Stimulated activated CD4-positive, alpha-beta T cell treated with anti-CD3 and anti-CD28 coated beads, Interleukin-12 subunit alpha, Interleukin-12 subunit beta, amount 100 ng/mL, for 4 hours (primary cell): Measurements from ENCODE around the gene BMP5.

Source experiments
- DNase-seq: peaks from one replicate; pipeline ENCODE4 v3.0.0-alpha.2; 2020

The BMP5 gene

DNA sequence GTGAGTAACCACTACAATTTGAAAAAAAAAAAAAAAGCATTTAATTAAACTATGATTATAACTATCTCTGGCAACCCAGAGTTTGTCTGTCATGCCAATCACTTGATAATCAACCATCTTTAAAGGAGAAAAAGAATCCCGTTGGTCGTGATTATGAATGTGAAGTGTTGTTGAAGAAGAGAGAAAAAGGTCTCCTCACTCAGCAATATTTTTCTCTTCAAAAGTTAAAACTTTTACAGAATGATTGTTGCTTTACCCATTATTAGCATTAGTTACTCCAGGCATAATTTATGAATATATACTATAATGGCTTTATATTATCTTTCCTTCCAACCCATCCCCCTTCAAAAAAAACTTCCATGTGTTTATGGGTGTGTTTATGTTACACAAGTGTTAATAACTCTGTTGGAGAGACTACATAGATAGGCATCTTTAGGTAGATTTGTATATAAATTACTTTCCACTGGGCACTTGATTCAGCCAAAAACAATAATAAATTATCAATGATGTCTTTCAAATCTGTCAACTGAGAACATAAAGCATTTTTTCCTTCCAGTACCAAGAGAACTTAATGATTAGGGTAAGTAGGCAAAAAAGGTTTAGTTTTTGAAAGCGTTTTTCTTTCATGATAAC is 5.1 kb downstream of the BMP5 start:
- DNase-seq: no peak

DNA sequence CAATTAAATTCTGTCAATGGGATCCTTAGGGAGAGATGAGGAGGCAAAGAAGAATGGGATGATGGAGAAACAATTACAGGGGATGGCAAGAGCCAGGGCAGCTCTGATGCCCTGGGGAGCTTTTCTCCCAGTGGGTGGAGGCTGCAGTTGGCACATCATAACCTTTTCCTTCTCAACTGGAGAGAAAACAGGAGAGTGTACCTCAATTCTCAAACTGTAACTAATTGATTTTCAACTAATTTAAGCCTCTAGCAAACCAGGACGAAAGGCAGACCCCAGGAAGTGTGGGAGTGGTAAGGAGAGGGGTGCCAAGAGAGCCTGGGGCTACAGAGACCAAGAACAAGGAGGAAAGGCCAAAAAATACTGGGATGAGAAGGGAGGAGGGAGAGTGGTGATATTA is 5.7 kb downstream of the BMP5 start:
- no peak for DNase-seq

DNA sequence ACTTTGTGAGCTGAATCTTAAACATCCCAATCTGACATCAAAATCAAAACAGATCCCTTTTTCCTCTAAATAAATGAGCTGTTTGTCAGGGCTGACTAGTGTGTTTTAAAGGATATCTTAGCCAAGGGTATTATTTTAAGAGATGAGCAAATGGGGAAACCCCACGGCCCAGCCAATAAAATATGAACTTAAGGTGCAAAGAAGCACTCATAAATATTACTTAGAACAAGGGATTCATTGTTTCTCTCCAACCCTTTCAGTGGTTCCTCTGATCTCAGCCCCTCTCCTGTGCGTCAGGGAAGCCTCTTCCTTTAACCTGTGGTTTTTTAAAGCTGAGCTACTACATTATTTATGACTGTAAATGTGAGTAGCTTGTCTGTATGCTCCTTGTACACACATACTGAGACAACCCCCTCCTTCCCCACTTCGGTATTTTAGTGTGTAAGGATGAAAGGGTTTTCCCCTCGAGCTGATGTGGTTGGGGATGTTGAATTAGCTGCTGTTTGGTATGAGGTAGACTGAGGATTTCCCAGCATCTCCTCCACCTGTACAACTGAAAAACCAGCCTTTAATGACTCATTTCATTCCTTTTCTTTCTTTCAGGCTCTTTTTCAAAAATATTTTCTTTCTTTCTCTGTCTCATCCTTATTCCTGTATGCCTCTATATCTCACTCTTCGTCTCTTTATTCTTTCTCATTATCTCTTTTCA is 6.5 kb downstream of the BMP5 start:
- no peak for DNase-seq

DNA sequence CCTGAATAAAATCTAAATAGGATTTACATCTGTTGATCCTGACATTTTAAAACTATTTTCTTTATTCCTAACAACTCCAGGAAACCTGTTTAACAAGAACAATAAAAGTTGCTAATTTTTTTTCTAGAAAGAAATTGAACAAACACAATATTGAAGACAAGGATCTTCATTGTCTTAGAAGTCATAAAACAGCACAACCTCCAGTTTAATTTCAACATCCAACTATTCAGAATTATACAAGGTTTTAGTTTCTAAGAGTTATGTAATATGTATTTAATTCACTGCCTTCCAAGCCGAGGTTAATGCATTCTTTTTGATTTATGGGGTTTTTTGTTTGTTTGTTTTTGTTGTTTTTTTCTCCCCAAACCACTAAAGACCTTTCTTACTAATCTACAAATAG is 7.2 kb downstream of the BMP5 start:
- DNase-seq: no peak

DNA sequence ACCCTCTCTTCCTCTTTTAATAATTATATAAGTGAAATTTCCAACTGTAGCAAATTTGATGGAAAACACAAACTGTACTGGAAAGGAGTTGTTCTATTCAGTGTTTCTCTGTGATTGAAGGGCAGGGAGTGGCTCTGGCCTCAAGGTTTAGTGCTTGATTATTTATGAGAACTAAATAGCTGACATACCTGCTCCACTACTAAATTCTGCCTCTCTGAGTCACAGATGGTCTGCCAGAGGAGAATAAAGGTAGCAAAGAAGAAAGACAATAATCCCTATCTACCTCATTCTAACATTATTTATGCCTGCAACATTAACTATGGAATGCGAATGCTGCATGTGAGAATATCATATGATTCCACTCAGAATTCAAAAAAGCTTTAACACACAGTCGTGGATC is 9.3 kb downstream of the BMP5 start:
- DNase-seq: no peak

DNA sequence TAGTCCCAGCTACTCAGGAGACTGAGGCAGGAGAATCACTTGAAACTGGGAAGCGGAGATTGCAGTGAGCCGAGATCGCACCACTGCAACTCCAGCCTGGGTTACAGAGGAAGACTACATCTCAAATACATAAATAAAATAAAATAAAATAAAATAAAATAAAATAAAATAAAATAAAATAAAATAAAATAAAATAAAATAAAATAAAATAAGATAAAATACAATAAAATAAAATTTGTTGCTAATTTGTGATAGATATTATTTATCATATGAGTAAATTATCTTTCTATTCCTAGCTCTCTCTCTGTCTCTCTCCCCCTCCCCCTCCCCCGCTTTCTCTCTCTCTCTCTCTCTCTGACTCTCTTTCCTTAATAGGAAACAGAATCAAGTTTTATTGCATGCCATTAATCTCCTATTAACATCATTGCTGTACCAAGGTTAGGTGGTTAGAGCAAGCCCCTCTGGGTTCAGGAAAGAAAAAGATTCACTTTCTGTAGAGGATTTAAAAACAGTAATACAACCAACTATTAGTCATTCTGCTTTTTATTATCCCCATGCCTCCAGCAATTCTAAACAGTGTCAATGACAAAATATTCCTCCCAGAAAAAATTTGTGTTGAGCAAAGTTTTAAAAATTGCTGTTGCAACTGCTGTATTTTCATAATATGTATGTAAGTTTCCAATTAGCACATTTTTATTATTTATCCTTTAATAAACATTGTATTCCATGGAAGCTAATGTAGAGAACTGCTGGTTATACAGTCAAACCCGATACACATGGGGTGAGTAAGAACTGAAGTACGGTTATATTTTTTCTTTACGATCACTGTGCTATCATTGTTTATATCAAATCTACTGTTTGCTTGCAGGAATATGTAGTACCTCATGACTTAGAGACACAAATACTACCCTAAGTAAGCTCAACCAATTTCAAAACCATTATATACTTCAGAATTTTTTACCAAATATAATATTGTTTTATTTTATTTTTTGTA is 22.1 kb downstream of the BMP5 start:
- DNase-seq: no peak

DNA sequence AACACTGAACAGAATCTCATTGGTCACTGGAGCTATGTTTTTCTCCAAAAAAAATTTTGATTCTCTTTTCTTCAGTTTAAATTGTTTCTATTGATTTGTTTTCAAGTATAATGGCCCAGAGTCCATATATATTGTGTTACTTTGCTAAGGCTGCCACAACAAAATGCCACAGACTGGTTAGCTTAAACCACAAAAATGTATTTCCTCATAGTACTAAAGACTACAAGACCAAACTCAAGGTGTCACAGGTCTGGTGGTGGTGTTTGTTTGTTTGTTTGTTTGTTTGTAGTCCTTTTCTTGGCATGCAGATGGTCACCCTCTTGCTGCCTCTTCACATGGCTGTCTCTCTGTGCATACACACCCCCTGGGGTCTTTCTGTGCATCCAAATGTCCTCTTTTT is 34.0 kb downstream of the BMP5 start:
- no peak for DNase-seq

DNA sequence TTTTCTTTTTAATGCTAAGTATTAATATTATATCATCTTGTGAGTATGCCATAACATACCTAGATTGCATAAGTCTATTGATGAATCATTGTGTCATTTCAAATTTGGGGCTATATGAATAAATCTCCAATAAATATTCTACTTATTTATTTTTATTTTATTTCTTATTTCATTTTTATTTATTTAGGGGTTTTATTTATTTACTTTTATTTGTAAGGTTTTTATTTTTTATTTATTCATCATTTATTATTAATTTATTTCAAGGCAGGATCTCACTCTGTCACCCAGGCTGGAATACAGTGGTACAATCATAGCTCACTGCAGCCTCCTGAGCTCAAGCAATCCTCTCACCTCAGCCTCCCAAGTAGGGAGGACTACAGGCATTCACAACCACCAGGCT is 36.3 kb downstream of the BMP5 start:
- DNase-seq: no peak

DNA sequence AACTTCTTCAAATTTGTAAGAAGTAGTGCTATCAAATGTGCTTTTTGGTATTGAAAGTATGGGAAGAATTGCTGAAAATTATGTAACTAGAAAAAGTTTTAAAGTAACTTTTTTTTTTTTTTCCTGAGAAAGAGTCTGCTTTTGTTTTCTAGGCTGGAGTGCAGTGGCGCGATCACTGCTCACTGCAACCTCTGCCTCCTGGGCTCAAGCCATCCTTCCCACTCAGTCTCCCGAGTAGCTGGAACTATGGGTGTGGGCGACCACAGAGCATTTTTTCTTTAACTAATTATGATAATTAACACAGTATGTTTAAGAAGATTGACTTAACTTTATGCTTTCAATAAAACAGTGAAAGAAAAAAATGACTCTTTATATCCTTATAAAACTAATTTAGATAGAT is 38.4 kb downstream of the BMP5 start:
- DNase-seq: no peak

DNA sequence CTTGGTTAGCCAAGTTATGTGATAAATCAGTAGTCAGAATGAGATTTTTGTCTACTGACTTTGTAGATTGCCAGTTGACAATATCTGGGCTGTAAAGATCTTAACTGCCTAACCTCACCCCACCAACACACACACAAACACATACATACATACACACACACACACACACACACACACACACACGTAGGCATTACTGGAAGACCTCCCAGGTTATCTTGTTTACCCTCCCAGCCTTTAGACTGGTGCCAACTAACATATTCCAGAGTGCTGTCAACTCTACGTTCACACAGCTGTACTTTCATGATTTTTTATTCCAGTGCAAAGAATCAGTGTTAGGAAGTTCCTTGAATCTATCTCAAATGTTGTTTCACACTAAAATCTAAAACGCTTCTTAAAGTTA is 38.9 kb downstream of the BMP5 start:
- no peak for DNase-seq

DNA sequence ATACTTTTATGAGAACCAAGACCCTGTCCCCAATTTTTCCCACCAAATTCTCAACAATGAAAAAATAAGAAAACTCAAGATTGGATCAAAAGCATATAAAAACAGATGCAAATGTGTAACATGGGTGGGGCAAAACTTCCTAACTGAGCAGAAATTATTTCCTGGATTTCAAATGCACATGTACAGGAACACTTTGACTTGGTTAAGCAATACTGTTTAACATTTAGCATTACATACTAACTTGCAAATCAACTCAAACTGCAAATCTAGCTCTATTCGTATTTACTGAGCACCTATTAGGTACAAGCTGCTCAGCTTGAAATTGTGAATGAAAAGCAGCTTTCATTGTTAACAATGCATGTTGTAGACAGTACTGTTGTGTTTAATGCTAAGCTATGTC is 40.2 kb downstream of the BMP5 start:
- no peak for DNase-seq

DNA sequence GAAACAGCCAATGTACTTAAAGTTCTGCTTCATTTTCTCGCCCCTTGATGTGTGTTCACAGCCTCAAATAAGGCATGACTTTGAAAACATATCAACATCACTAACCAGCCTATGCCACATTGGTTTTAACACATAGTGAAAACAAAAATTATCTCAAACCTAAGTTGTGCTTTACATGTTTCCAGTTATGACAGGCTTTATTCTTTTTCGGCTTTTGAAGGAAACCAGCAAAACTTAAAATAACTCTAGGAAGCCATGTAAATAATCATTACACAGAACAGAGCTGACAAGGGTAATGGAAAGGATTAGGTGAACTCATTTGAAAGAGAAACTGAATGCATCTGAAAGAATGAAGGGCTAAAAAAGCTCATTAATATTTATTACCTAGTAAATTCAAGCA is 42.1 kb downstream of the BMP5 start:
- no peak for DNase-seq

DNA sequence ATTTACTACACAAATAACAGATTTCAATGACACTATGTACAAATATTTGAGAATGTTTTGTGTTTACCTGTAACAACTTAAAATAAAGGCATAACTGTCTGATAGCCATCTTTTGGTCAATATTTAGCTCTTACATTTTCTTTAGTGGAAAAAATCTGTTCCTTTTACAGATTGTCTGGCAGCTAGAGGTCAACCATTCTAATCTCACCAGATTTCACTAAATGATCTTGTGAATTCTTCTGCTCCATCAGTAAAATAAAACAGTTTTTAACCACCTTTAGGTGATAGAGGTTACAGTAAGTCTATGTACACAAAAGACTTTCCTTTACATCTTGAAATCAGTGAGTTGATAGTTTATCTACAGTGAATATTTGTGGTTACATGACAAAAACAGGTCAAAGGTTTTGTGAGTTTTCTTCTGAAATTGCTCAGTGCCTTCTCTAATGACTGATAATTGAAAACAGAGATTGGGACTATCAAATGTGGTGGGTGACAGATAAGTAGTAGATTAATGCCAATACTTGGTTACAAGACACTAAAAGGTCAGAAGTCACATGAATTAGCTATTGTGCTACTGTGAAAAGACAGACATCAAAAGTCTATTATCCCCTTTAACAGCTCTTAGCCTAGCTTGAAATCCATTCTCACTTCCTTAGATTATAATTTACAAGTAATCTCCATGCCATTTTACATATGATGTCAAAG is 47.4 kb downstream of the BMP5 start:
- DNase-seq: no peak

DNA sequence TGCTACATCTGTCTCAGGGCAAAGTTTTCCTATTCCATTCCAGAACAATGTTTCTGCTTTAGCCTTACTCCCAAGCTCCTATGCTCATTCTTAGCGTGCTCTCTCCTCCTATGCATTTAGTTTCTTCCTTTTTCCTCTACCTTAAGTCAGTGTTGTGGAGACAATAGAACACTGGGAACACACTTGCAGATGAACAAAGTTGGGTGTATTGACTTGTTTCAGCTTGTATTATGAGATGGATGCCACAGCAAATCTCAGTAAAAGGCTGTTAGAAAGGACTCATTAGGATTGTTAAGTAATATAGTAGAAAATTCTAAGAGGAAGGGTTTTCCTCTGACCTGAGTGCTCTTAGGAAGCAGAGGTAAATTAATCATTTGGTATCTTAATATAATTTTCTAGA is 48.4 kb downstream of the BMP5 start:
- no peak for DNase-seq

DNA sequence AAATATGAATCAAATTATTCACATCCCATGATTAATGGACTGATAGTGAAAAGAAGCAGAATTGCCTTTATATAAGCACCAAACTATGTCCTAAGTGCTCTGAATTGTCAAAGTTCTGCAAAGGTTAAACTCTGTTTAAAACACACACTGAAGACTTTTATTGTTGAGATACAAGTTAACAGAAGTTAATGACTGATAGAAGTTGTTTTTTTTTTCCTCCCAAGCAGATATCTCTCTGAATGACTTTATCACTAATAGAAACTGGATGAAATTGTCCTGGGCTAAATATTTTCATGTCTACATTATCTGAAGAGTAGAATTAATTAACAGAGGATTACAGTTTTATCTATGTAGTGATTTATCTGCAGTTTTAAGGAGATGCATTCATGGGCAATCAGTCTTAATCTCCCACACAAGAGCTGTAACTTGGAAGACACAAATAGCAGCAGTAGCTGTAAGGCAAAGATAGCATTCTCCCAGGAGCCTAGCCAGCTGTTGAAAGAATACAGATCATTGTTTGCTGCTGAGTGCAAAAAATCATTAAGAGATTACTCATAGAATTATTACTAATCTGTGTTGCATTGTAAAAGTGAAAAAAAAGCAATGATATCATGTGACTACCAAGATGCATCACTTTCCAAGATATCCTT is 49.9 kb downstream of the BMP5 start:
- DNase-seq: no peak

DNA sequence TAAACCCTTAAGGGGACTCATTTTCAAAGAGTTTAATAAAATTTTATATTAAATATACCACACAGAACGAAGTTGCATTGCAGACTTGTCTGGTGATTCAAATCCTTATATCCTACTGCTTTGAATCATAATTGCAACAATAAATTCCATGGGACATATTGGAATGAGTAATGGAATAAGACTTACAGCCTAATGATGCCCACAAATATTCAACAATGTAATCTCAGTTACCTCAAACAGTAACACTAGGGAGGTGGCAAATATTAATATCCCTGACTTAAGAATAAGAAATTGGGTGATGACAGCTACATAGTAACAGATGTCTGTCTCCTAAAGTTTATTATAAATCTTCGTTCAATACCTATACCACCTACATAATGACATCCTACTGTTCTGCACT is 52.6 kb downstream of the BMP5 start:
- DNase-seq: no peak

DNA sequence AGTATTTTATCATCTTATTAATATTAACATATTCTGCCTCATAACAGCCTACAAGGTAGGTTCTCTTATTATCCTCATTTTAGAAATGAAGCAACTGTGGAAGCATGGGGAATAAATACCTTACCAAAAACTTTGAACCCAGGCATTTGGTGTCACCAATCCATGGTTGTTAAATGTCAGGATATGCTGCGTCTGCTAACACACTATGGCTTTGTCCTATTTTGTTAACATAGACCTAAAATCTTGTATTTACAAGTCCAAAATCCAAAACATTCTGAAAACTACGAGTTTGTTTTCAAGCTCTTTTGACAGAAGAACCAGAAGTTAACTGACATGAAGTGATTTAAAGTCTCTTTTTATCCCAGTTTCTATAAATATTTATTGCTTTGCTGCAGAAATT is 53.4 kb downstream of the BMP5 start:
- DNase-seq: no peak

DNA sequence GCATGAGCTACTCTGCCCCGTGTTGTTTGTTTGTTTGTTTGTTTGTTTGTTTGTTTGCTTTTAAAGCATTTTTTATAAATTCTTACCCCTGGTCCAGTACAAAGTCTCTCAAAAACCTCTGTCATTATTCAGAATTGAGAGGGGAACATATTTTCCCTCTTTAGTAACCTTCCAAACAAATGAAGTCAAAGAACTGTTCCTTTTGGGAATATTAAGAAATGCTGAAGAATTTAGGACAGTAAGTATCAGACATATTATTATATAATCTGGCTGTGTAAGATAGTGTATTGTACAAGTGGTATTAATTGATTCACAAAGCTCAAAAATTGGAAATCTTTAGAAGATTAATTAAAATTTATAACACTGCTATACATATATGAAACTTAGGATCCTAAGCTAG is 54.7 kb downstream of the BMP5 start:
- no peak for DNase-seq

DNA sequence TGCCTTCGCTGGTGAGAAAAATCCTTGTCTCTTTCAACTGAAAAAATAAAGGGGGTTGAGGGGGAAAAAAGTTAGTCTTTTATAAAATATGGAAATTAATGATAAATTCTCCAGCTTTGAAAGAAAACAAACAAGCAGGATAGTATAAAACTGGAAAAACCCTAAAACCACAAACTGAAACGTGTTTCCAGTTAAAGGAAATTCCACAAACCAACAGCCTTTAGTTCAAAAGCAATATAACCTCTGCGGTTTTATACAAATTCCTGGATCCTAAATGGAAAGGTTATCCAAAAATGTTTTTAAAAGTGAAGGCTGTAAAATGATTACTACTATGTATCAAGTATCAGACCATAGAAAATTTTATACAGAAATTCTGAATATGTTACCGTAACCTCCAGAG is 55.6 kb downstream of the BMP5 start:
- no peak for DNase-seq

DNA sequence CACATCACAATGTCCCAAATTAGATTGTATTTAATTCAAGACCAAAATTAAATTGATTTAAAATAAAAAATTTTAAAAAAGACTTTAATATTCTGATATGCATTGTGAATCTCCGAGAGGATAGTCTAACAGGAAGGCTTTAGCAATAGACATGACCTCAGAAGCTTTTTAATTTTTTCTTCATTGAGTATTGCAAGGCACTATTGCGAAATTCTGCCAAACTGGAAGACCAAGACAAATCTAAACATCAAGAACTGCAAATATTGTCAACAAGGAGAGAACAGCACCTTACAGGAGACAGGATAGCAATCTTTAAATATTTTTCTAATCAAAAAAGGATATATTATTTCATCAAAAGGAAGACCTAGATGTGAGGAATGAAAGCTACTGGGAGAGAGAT is 56.9 kb downstream of the BMP5 start:
- DNase-seq: no peak

DNA sequence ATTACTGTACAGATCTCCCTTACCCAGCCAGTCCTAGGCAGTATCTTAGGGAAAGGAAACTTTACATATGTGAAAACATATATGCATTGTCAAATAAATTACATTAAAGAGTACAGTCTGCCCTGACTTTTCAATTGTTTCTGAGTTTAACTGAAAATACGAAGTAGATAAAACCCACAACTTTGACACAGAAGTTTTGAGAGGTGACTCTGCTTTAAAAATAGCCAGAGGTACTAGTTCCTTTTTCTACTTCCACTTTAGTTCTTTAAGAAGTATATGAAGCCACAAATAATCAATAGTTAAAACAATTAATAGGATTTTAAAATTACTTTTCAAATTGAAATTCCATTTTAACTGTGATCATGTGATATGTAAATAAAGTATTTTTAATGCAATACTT is 62.9 kb downstream of the BMP5 start:
- DNase-seq: no peak

DNA sequence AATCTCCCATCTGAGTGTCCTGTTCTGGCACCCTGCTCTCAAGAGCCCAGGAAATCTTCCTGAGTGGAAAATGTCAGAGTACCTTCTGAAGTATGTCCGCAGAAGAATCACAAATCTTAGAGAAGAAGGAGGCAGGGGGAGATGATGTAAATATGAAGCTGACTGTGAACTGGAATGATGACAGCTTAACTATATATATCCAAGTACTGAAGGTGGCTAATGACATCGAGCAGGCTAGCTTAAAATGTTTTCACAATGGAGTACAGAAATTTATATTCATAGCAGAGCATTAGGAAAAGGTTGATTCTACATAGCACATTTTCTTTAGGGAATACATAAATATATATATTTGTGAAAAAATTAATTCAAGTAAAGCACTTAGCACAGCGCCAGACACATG is 64.3 kb downstream of the BMP5 start:
- no peak for DNase-seq

DNA sequence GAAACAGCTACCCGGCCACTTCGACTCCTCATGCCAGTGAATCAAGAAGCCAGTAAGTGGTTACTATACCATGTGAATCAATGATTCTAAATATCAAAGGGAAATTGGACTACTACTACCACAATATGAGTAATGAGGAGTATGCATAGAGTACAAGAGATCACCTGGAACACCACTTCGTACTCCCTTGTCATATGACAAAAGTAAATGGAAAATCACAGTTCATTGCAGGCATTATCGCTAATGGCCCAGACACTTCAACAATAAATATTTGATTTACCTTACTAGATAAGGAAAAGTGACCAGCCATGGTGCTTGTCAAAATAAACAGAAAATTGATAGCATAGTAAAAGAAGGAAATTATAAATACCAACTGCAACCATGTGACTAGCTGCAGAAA is 73.1 kb downstream of the BMP5 start:
- DNase-seq: no peak
